B cell (primary cell): ENCODE measurements around the gene PSME3IP1.

Experiments used
- EZH2 ChIP-seq: IDR thresholded peaks from 2 replicates; pipeline ENCODE4 v1.6.1; 2012; ENCODE audit warnings: borderline replicate concordance, low read depth, mild to moderate bottlenecking, moderate library complexity, low read length; ENCODE audit not compliant: insufficient read depth, poor library complexity, severe bottlenecking
- TF ChIP-seq, protein P1 (sequence below): fragments of 200-600 bp; IDR thresholded peaks from one replicate; pipeline ENCODE4 v1.8.0; 2022; ENCODE audit warnings: antibody characterized with exemption, mild to moderate bottlenecking

DNA sequence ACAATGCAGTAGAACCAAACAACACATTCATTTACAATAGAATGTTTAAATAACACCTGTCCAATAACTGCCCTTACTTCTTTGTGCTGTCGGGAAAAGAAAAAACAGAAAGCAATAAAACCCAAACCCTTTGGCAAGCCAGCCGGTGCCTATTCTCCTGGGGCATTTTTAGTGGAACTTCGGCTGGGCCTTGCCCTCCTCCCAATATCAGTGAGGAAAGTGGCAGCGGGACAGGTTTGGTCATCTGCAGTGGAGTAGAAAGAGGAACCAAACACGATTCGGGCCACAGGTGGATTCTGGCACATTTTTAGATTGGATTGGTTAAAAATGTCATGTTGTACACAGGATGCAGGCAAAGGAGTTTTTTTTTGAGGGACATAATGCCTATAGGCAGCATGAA lies 32.0 kb downstream of the PSME3IP1 start:
- no peak for TF ChIP-seq EZH2
- TF ChIP-seq, protein P1, sequence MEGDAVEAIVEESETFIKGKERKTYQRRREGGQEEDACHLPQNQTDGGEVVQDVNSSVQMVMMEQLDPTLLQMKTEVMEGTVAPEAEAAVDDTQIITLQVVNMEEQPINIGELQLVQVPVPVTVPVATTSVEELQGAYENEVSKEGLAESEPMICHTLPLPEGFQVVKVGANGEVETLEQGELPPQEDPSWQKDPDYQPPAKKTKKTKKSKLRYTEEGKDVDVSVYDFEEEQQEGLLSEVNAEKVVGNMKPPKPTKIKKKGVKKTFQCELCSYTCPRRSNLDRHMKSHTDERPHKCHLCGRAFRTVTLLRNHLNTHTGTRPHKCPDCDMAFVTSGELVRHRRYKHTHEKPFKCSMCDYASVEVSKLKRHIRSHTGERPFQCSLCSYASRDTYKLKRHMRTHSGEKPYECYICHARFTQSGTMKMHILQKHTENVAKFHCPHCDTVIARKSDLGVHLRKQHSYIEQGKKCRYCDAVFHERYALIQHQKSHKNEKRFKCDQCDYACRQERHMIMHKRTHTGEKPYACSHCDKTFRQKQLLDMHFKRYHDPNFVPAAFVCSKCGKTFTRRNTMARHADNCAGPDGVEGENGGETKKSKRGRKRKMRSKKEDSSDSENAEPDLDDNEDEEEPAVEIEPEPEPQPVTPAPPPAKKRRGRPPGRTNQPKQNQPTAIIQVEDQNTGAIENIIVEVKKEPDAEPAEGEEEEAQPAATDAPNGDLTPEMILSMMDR = no peak
